Suprapubic skin (tissue), 4 donors: ENCODE measurements around the gene RAPH1.

ENCODE experiments used
- POLR2A ChIP-seq, 2 donors: fragments of 450-650 bp; IDR thresholded peaks; one replicate each; pipeline ENCODE4 v1.6.1; 2017; ENCODE audit warnings: antibody characterized with exemption in 2 of 2, mild to moderate bottlenecking in 2 of 2, moderate library complexity in 2 of 2
- POLR2AphosphoS5 ChIP-seq, 3 donors: sonication (generic); formaldehyde crosslinking; IDR thresholded peaks; one replicate each; pipeline ENCODE4 v1.6.1; 2017; ENCODE audit warnings: antibody characterized with exemption in 3 of 3
- TF ChIP-seq, protein P1 (sequence below), 2 donors: fragments of 200-600 bp in 1 of 2; fragments of 450-650 bp in 1 of 2; sonication (generic) in 1 of 2; IDR thresholded peaks; one replicate each; pipeline ENCODE4 v1.5.1; 2016 to 2019; ENCODE audit warnings: antibody characterized with exemption in 2 of 2, mild to moderate bottlenecking in 1 of 2, moderate library complexity in 1 of 2

DNA sequence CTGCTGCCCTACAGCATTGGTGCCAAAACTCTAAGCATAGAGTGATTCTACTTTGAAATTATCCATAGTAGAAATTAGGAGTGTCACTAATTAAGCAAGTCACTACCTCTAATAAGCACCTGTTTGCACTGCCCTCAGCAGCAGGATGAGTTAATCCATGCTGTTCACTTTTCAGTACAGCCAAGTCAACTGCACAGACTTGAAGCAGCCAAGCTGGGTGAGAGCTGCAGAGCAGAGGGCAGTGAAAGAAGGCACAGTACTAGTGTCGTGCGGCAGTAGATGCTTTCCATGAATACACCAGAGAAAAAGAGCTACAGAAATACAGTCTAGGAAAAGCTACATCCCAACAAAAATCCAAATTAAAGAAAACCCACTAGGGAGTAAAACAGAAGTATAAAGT is 98.6 kb downstream of the RAPH1 start:
- no peak for TF ChIP-seq POLR2AphosphoS5 (IDR thresholded peaks at IDR 0.05)
- no peak for TF ChIP-seq POLR2A (IDR thresholded peaks at IDR 0.05)
- TF ChIP-seq, protein P1, sequence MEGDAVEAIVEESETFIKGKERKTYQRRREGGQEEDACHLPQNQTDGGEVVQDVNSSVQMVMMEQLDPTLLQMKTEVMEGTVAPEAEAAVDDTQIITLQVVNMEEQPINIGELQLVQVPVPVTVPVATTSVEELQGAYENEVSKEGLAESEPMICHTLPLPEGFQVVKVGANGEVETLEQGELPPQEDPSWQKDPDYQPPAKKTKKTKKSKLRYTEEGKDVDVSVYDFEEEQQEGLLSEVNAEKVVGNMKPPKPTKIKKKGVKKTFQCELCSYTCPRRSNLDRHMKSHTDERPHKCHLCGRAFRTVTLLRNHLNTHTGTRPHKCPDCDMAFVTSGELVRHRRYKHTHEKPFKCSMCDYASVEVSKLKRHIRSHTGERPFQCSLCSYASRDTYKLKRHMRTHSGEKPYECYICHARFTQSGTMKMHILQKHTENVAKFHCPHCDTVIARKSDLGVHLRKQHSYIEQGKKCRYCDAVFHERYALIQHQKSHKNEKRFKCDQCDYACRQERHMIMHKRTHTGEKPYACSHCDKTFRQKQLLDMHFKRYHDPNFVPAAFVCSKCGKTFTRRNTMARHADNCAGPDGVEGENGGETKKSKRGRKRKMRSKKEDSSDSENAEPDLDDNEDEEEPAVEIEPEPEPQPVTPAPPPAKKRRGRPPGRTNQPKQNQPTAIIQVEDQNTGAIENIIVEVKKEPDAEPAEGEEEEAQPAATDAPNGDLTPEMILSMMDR (IDR thresholded peaks at IDR 0.05), result no peak
